HCT116 (cell line): ENCODE data around the gene SSH2.

Source experiments
- ATF3 ChIP-seq: IDR thresholded peaks from 2 replicates; pipeline ENCODE4 v1.6.1; 2012
- CEBPB ChIP-seq: IDR thresholded peaks from 2 replicates; pipeline ENCODE4 v1.6.1; 2012; ENCODE audit warnings: low read depth
- CTCF ChIP-seq, 3 experiments: fragments of 200-600 bp in 1 of 3; sonication (generic) in 1 of 3; IDR thresholded peaks in 2 of 3; conservative IDR thresholded peaks in 1 of 3; 2 replicates each; pipeline ENCODE4 v1.5.1; 2012 to 2017; ENCODE audit warnings: low read depth in 2 of 3, low read length in 2 of 3, antibody characterized with exemption in 1 of 3, borderline replicate concordance in 1 of 3, control low read depth in 1 of 3, mild to moderate bottlenecking in 1 of 3, mixed read lengths in 1 of 3, mixed run types in 1 of 3, moderate library complexity in 1 of 3; ENCODE audit not compliant: insufficient read depth in 1 of 3
- EZH2phosphoT487 ChIP-seq: fragments of 200-600 bp; IDR thresholded peaks from 2 replicates; pipeline ENCODE4 v1.6.1; 2018; ENCODE audit warnings: antibody characterized with exemption, borderline replicate concordance
- POLR2A ChIP-seq: IDR thresholded peaks from 2 replicates; pipeline ENCODE4 v1.7.0; 2011; ENCODE audit warnings: borderline replicate concordance; ENCODE audit not compliant: insufficient read depth, insufficient read length; ENCODE audit errors: extremely low read depth
- RAD21 ChIP-seq: IDR thresholded peaks from 2 replicates; pipeline ENCODE4 v1.6.1; 2012; ENCODE audit warnings: low read depth, mild to moderate bottlenecking
- SIN3A ChIP-seq: IDR thresholded peaks from 2 replicates; pipeline ENCODE4 v1.6.1; 2012; ENCODE audit warnings: low read depth
- TCF7L2 ChIP-seq: IDR thresholded peaks from 2 replicates; pipeline ENCODE4 v1.7.0; 2011; ENCODE audit warnings: borderline replicate concordance, inconsistent platforms; ENCODE audit not compliant: insufficient read depth, insufficient read length; ENCODE audit errors: extremely low read depth
- YY1 ChIP-seq: IDR thresholded peaks from 2 replicates; pipeline ENCODE4 v1.6.1; 2011; ENCODE audit warnings: low read length, low read depth, moderate library complexity, mild to moderate bottlenecking; ENCODE audit not compliant: insufficient replicate concordance; ENCODE audit errors: extremely low read depth
- ZBTB33 ChIP-seq: IDR thresholded peaks from 2 replicates; pipeline ENCODE4 v1.6.1; 2011; ENCODE audit warnings: mild to moderate bottlenecking, low read length, moderate library complexity; ENCODE audit not compliant: insufficient replicate concordance; ENCODE audit errors: extremely low read depth

GRCh38 chr17:29740017-29740416, 190.0 kb downstream of the SSH2 start:
- TF ChIP-seq TCF7L2 (no peak), CTCF (IDR thresholded peaks at IDR 0.05 in 2 of 3, conservative IDR thresholded peaks at IDR 0.05 in 1 of 3; ENCODE audit: borderline replicate concordance in 1 of 3, insufficient read depth in 1 of 3, low read depth in 2 of 3, low read length in 2 of 3) (no peak), POLR2A (no peak), RAD21 (no peak), CEBPB (no peak), EZH2phosphoT487 (no peak), YY1 (no peak), ZBTB33 (no peak), SIN3A (no peak), ATF3 (no peak)
